ENCODE data around the gene ARFGEF3. TPM values are rescaled to one million over a fixed set of nuclear protein-coding genes. Genes with fewer than 3 reads are reported as not detected.

The ARFGEF3 gene
- polyA plus RNA-seq, 1 of the 3 experiments (the other 2 are of a cell fraction) = not detected

- Histone ChIP-seq H3K27me3 (ENCODE audit: insufficient read depth) (no peaks in the 10 kb centered on the region), H3K79me2 (ENCODE audit: insufficient read depth) (no peaks in the 10 kb centered on the region), H3K4me1 (ENCODE audit: control insufficient read depth in 1 of 2, insufficient read depth in 2 of 2, low read depth in 1 of 2, low read length in 1 of 2) (no peaks in the 10 kb centered on the region), H4K20me1 (ENCODE audit: insufficient read depth) (no peaks in the 10 kb centered on the region), H3K4me3 (ENCODE audit: low read depth in 2 of 2, low read length in 1 of 2) (no peak overlapping the region), H3K27ac (ENCODE audit: low read depth in 2 of 2, low read length in 1 of 2) (no peak overlapping the region), H3K9me2 (no peaks in the 10 kb centered on the region), H3K4me2 (no peak overlapping the region), H3F3A (replicated peaks; ENCODE audit: insufficient read depth) (no peaks in the 10 kb centered on the region), H3K9ac (no peak overlapping the region), H3K36me3 (replicated peaks in 1 of 2; ENCODE audit: control insufficient read depth in 1 of 2, insufficient read depth in 2 of 2, low read length in 1 of 2) (no peaks in the 10 kb centered on the region), H3K9me3 (no peaks in the 10 kb centered on the region), H2AFZ (ENCODE audit: low read depth) (no peak overlapping the region)
- WGBS (ENCODE audit: low lambda C conversion rate) = 37% methylated on average over 3 of the region's 3 CpGs
- no peak for DNase-seq
- ChIA-PET POLR2A (no interaction called here), CTCF (no interaction called here)
- TF ChIP-seq CHD2 (IDR thresholded peaks at IDR 0.05; ENCODE audit: low read length, partially characterized antibody) (no peak), FOSL2 (IDR thresholded peaks at IDR 0.05; ENCODE audit: borderline replicate concordance, low read depth) (no peak), MXI1 (IDR thresholded peaks at IDR 0.05; ENCODE audit: low read depth, low read length) (no peak), TCF12 (IDR thresholded peaks at IDR 0.05) (no peak), EZH2phosphoT487 (IDR thresholded peaks at IDR 0.05; ENCODE audit: borderline replicate concordance, low read depth) (no peak), SIN3A (IDR thresholded peaks at IDR 0.05; ENCODE audit: borderline replicate concordance, low read depth, low read length) (no peak), FOXM1 (IDR thresholded peaks at IDR 0.05; ENCODE audit: low read depth) (no peak)
- TF ChIP-seq, protein P1, sequence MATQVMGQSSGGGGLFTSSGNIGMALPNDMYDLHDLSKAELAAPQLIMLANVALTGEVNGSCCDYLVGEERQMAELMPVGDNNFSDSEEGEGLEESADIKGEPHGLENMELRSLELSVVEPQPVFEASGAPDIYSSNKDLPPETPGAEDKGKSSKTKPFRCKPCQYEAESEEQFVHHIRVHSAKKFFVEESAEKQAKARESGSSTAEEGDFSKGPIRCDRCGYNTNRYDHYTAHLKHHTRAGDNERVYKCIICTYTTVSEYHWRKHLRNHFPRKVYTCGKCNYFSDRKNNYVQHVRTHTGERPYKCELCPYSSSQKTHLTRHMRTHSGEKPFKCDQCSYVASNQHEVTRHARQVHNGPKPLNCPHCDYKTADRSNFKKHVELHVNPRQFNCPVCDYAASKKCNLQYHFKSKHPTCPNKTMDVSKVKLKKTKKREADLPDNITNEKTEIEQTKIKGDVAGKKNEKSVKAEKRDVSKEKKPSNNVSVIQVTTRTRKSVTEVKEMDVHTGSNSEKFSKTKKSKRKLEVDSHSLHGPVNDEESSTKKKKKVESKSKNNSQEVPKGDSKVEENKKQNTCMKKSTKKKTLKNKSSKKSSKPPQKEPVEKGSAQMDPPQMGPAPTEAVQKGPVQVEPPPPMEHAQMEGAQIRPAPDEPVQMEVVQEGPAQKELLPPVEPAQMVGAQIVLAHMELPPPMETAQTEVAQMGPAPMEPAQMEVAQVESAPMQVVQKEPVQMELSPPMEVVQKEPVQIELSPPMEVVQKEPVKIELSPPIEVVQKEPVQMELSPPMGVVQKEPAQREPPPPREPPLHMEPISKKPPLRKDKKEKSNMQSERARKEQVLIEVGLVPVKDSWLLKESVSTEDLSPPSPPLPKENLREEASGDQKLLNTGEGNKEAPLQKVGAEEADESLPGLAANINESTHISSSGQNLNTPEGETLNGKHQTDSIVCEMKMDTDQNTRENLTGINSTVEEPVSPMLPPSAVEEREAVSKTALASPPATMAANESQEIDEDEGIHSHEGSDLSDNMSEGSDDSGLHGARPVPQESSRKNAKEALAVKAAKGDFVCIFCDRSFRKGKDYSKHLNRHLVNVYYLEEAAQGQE (IDR thresholded peaks at IDR 0.05; ENCODE audit: low read depth, low read length) = no peak
- TF ChIP-seq, protein P2, sequence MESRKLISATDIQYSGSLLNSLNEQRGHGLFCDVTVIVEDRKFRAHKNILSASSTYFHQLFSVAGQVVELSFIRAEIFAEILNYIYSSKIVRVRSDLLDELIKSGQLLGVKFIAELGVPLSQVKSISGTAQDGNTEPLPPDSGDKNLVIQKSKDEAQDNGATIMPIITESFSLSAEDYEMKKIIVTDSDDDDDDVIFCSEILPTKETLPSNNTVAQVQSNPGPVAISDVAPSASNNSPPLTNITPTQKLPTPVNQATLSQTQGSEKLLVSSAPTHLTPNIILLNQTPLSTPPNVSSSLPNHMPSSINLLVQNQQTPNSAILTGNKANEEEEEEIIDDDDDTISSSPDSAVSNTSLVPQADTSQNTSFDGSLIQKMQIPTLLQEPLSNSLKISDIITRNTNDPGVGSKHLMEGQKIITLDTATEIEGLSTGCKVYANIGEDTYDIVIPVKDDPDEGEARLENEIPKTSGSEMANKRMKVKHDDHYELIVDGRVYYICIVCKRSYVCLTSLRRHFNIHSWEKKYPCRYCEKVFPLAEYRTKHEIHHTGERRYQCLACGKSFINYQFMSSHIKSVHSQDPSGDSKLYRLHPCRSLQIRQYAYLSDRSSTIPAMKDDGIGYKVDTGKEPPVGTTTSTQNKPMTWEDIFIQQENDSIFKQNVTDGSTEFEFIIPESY (IDR thresholded peaks at IDR 0.05; ENCODE audit: borderline replicate concordance, low read depth) = no peak
Measured at GRCh38 chr6:138219398-138219797, 57.7 kb downstream of the ARFGEF3 start.

DNA sequence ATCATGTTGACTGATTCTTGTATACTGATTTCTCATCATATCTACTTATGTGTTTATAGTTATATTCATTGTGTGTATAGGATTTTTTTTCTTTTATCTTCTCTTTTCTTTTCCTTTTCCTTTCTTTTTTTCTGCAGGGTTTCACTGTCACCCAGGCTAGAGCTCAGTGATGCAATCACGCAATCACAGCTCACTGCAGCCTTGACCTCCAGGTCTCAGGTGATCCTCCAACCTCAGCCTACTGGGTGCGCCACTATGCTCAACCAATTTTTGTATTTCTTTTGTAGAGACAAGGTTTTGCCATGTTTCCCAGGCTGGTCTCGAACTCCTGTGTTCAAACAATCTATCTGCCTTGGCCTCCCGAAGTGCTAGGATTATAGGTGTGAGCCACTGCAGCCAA is 58.2 kb downstream of the ARFGEF3 start:
- Histone ChIP-seq H3K9me2 (no peaks in the 10 kb centered on the region), H3K4me2 (no peak overlapping the region), H3K27ac (ENCODE audit: low read depth in 2 of 2, low read length in 1 of 2) (no peak overlapping the region), H3F3A (replicated peaks; ENCODE audit: insufficient read depth) (no peaks in the 10 kb centered on the region), H3K9me3 (no peaks in the 10 kb centered on the region), H3K9ac (no peak overlapping the region), H3K27me3 (ENCODE audit: insufficient read depth) (no peaks in the 10 kb centered on the region), H3K4me3 (ENCODE audit: low read depth in 2 of 2, low read length in 1 of 2) (no peak overlapping the region), H2AFZ (ENCODE audit: low read depth) (no peak overlapping the region), H3K36me3 (replicated peaks in 1 of 2; ENCODE audit: control insufficient read depth in 1 of 2, insufficient read depth in 2 of 2, low read length in 1 of 2) (no peaks in the 10 kb centered on the region), H4K20me1 (ENCODE audit: insufficient read depth) (no peaks in the 10 kb centered on the region), H3K4me1 (ENCODE audit: control insufficient read depth in 1 of 2, insufficient read depth in 2 of 2, low read depth in 1 of 2, low read length in 1 of 2) (no peaks in the 10 kb centered on the region), H3K79me2 (ENCODE audit: insufficient read depth) (no peaks in the 10 kb centered on the region)
- no peak for DNase-seq
- CTCF ChIA-PET = no interaction called here
- 29% methylated on average over 4 of the region's 4 CpGs for WGBS (ENCODE audit: low lambda C conversion rate)
- POLR2A ChIA-PET = no interaction called here
- TF ChIP-seq NFIC (IDR thresholded peaks at IDR 0.05; ENCODE audit: borderline replicate concordance) (no peak), MEF2A (IDR thresholded peaks at IDR 0.05; ENCODE audit: borderline replicate concordance, low read depth) (no peak), RCOR1 (IDR thresholded peaks at IDR 0.05; ENCODE audit: low read length) (no peak), TAF1 (IDR thresholded peaks at IDR 0.05; ENCODE audit: borderline replicate concordance, low read depth, low read length) (no peak), RFX5 (IDR thresholded peaks at IDR 0.05; ENCODE audit: low read length) (no peak), USF1 (IDR thresholded peaks at IDR 0.05; ENCODE audit: borderline replicate concordance, low read depth) (no peak), USF2 (IDR thresholded peaks at IDR 0.05; ENCODE audit: borderline replicate concordance, low read depth, low read length) (no peak), IRF3 (IDR thresholded peaks at IDR 0.05; ENCODE audit: low read depth, low read length) (no peak)
- TF ChIP-seq, protein P2 (IDR thresholded peaks at IDR 0.05; ENCODE audit: borderline replicate concordance, low read depth) = no peak
